ENCODE results near the gene KRTAP9-8. TPM values are rescaled to one million over a fixed set of nuclear protein-coding genes. Genes with fewer than 3 reads are reported as not detected.
A peak's percentile ranks its signal among the peaks of the same experiment; 100 is the strongest.

KRTAP9-8 gene
- total RNA-seq, 1 experiment from 2014 or later, result not detected

- H3K36me3 ChIP-seq (ENCODE audit: control insufficient read depth in 1 of 2, insufficient read depth in 2 of 2, low read length in 2 of 2), result no peaks in the 10 kb centered on the region
- H2AFZ ChIP-seq (ENCODE audit: low read depth, low read length, poor library complexity, severe bottlenecking), result peak overlapping the region; percentile 75
- H3K27ac ChIP-seq (ENCODE audit: low read depth, low read length), result no peak overlapping the region
- no peak overlapping the region for H3K4me3 ChIP-seq (replicated peaks in 1 of 2; ENCODE audit: low read depth in 1 of 2, low read length in 2 of 2)
- no peaks in the 10 kb centered on the region for H3K79me2 ChIP-seq (ENCODE audit: insufficient read depth, low read length)
- peak; percentile 40; the same call in 1 of the 2 replicates for ATAC-seq
- no peaks in the 10 kb centered on the region for H3K27me3 ChIP-seq (ENCODE audit: insufficient read depth, low read length)
- H3K9ac ChIP-seq (ENCODE audit: low read length), result no peak overlapping the region
- intact Hi-C loops (cut with micrococcal nuclease), result no loop called here
- ChIA-PET RAD21 (ENCODE audit: low non-redundant PET in 1 of 2, low total read pairs in 2 of 2, uncharacterized antibody in 2 of 2, unreplicated experiment in 2 of 2) (no interaction called here), POLR2A (no interaction called here), CTCF (no interaction called here)
- no peaks in the 10 kb centered on the region for H4K20me1 ChIP-seq (ENCODE audit: insufficient read depth)
- BruUV-seq (replicated peaks), result no TSS peak
- H3K9me2 ChIP-seq (ENCODE audit: insufficient read depth), result no peaks in the 10 kb centered on the region
- H3K4me2 ChIP-seq (ENCODE audit: low read length), result peak overlapping the region; percentile 44
- peak; percentile 24 for DNase-seq (ENCODE audit: low read depth, low spot score)
- H3K9me3 ChIP-seq (ENCODE audit: control insufficient read depth in 1 of 2, insufficient read depth in 1 of 2, low read depth in 1 of 2, low read length in 2 of 2), result no peaks in the 10 kb centered on the region; a peak in 1 of 4 replicates
- peaks cover 6 to 15% of the 10 kb centered on the region in 2 experiments for H3K4me1 ChIP-seq (ENCODE audit: control insufficient read depth in 1 of 2, insufficient read depth in 2 of 2, low read length in 2 of 2)
- no peak for TF ChIP-seq RAD21 (IDR thresholded peaks at IDR 0.05; ENCODE audit: low read depth)
- TF ChIP-seq ELF1 (IDR thresholded peaks at IDR 0.05; ENCODE audit: borderline replicate concordance, low read depth), result no peak
- no peak for TF ChIP-seq YY1 (IDR thresholded peaks at IDR 0.05; ENCODE audit: extremely low read depth, insufficient replicate concordance, low read depth, low read length)
- TF ChIP-seq CEBPB (IDR thresholded peaks at IDR 0.05; ENCODE audit: low read depth), result no peak
- no peak for TF ChIP-seq REST (IDR thresholded peaks at IDR 0.05; ENCODE audit: low read depth)
- no peak for TF ChIP-seq SRF (IDR thresholded peaks at IDR 0.05; ENCODE audit: low read depth)
- TF ChIP-seq EZH2phosphoT487 (IDR thresholded peaks at IDR 0.05; ENCODE audit: borderline replicate concordance), result no peak
- no peak for TF ChIP-seq POLR2A (IDR thresholded peaks at IDR 0.05; ENCODE audit: borderline replicate concordance, extremely low read depth, insufficient read depth, insufficient read length)
- TF ChIP-seq TCF7L2 (IDR thresholded peaks at IDR 0.05; ENCODE audit: borderline replicate concordance, extremely low read depth, insufficient read depth, insufficient read length), result no peak
- no peak for TF ChIP-seq SIN3A (IDR thresholded peaks at IDR 0.05; ENCODE audit: low read depth)
- TF ChIP-seq, protein P1, sequence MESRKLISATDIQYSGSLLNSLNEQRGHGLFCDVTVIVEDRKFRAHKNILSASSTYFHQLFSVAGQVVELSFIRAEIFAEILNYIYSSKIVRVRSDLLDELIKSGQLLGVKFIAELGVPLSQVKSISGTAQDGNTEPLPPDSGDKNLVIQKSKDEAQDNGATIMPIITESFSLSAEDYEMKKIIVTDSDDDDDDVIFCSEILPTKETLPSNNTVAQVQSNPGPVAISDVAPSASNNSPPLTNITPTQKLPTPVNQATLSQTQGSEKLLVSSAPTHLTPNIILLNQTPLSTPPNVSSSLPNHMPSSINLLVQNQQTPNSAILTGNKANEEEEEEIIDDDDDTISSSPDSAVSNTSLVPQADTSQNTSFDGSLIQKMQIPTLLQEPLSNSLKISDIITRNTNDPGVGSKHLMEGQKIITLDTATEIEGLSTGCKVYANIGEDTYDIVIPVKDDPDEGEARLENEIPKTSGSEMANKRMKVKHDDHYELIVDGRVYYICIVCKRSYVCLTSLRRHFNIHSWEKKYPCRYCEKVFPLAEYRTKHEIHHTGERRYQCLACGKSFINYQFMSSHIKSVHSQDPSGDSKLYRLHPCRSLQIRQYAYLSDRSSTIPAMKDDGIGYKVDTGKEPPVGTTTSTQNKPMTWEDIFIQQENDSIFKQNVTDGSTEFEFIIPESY (IDR thresholded peaks at IDR 0.05; ENCODE audit: extremely low read depth, insufficient replicate concordance, low read length), result no peak
- peak; percentile 67 for TF ChIP-seq JUND (IDR thresholded peaks at IDR 0.05)
- no peak for TF ChIP-seq EZH2 (IDR thresholded peaks at IDR 0.05)
- no peak for TF ChIP-seq ZNF274 (IDR thresholded peaks at IDR 0.05; ENCODE audit: low read depth, low read length)
- TF ChIP-seq, protein P2, sequence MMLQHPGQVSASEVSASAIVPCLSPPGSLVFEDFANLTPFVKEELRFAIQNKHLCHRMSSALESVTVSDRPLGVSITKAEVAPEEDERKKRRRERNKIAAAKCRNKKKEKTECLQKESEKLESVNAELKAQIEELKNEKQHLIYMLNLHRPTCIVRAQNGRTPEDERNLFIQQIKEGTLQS (IDR thresholded peaks at IDR 0.05), result no peak
- TF ChIP-seq POLR2AphosphoS5 (IDR thresholded peaks at IDR 0.05; ENCODE audit: low read depth, low read length), result no peak
- TF ChIP-seq, protein P3, sequence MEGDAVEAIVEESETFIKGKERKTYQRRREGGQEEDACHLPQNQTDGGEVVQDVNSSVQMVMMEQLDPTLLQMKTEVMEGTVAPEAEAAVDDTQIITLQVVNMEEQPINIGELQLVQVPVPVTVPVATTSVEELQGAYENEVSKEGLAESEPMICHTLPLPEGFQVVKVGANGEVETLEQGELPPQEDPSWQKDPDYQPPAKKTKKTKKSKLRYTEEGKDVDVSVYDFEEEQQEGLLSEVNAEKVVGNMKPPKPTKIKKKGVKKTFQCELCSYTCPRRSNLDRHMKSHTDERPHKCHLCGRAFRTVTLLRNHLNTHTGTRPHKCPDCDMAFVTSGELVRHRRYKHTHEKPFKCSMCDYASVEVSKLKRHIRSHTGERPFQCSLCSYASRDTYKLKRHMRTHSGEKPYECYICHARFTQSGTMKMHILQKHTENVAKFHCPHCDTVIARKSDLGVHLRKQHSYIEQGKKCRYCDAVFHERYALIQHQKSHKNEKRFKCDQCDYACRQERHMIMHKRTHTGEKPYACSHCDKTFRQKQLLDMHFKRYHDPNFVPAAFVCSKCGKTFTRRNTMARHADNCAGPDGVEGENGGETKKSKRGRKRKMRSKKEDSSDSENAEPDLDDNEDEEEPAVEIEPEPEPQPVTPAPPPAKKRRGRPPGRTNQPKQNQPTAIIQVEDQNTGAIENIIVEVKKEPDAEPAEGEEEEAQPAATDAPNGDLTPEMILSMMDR (IDR thresholded peaks at IDR 0.05 in 2 of 3, conservative IDR thresholded peaks at IDR 0.05 in 1 of 3; ENCODE audit: borderline replicate concordance in 1 of 3, insufficient read depth in 1 of 3, low read depth in 2 of 3, low read length in 2 of 3), result no peak
- TF ChIP-seq EGR1 (IDR thresholded peaks at IDR 0.05; ENCODE audit: low read depth), result no peak
- TF ChIP-seq ZFX (IDR thresholded peaks at IDR 0.05), result no peak
- peak; percentile 36 for TF ChIP-seq SP1 (IDR thresholded peaks at IDR 0.05; ENCODE audit: low read depth)
- TF ChIP-seq, protein P4, sequence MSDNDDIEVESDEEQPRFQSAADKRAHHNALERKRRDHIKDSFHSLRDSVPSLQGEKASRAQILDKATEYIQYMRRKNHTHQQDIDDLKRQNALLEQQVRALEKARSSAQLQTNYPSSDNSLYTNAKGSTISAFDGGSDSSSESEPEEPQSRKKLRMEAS (IDR thresholded peaks at IDR 0.05), result no peak
These were observed 25.8 kb upstream of the KRTAP9-8 start for GRCh38 chr17:41211845-41212466.

All from HCT116 (cell line).